Loucy (cell line): ENCODE results near the gene LRRN2.

ENCODE experiments used
- H2AFZ ChIP-seq: fragments of 200-600 bp; sonication (generic); 2 replicates; pipeline ENCODE4 v1.6.0; 2016; ENCODE audit warnings: antibody characterized with exemption, mild to moderate bottlenecking, low read length, moderate library complexity
- H3F3A ChIP-seq: fragments of 200-600 bp; 2 replicates; pipeline ENCODE4 v1.6.0; 2016; ENCODE audit warnings: antibody characterized with exemption, low read depth, mild to moderate bottlenecking
- H3K27me3 ChIP-seq: fragments of 200-600 bp; sonication (generic); 2 replicates; pipeline ENCODE4 v1.6.1; 2014; ENCODE audit warnings: low read length, mild to moderate bottlenecking; ENCODE audit not compliant: insufficient read depth, poor library complexity, severe bottlenecking
- H3K36me3 ChIP-seq: fragments of 200-600 bp; sonication (generic); 2 replicates; pipeline ENCODE4 v1.6.1; 2016; ENCODE audit warnings: low read length; ENCODE audit not compliant: insufficient read depth
- H3K4me1 ChIP-seq: fragments of 200-600 bp; sonication (generic); 2 replicates; pipeline ENCODE4 v1.5.1; 2014; ENCODE audit warnings: low read length, mild to moderate bottlenecking; ENCODE audit not compliant: insufficient read depth, poor library complexity, severe bottlenecking
- H3K4me2 ChIP-seq: fragments of 200-600 bp; sonication (generic); 2 replicates; pipeline ENCODE4 v1.6.0; 2014; ENCODE audit warnings: antibody characterized with exemption, low read length, low read depth, mild to moderate bottlenecking; ENCODE audit not compliant: poor library complexity, severe bottlenecking
- H3K4me3 ChIP-seq: fragments of 200-600 bp; sonication (generic); 2 replicates; pipeline ENCODE4 v1.5.1; 2014; ENCODE audit warnings: low read length, mild to moderate bottlenecking, mixed read lengths; ENCODE audit not compliant: poor library complexity, severe bottlenecking
- H3K79me2 ChIP-seq: fragments of 200-600 bp; sonication (generic); 2 replicates; pipeline ENCODE4 v1.6.1; 2014; ENCODE audit warnings: low read length; ENCODE audit not compliant: insufficient read depth
- H3K9ac ChIP-seq: fragments of 200-600 bp; sonication (generic); 2 replicates; pipeline ENCODE4 v1.6.0; 2014; ENCODE audit warnings: mild to moderate bottlenecking, low read depth, low read length, moderate library complexity; ENCODE audit not compliant: poor library complexity, severe bottlenecking
- H3K9me2 ChIP-seq: fragments of 200-600 bp; sonication (generic); replicated peaks from 2 replicates; pipeline ENCODE4 v1.6.1; 2016; ENCODE audit warnings: low read depth, low read length, mixed read lengths
- H3K9me3 ChIP-seq: fragments of 200-600 bp; sonication (generic); 2 replicates; pipeline ENCODE4 v1.6.1; 2014; ENCODE audit warnings: mild to moderate bottlenecking, antibody characterized with exemption, low read length, low read depth; ENCODE audit not compliant: insufficient read depth
- H4K20me1 ChIP-seq: fragments of 200-600 bp; sonication (generic); 2 replicates; pipeline ENCODE4 v1.6.0; 2014; ENCODE audit warnings: antibody characterized with exemption, low read length, mild to moderate bottlenecking; ENCODE audit not compliant: insufficient read depth, poor library complexity, severe bottlenecking
- CTCF ChIP-seq: fragments of 200-600 bp; sonication (generic); conservative IDR thresholded peaks from 2 replicates; pipeline ENCODE4 v1.5.1; 2014; ENCODE audit warnings: mild to moderate bottlenecking, antibody characterized with exemption, low read length
- EZH2phosphoT487 ChIP-seq: fragments of 200-600 bp; IDR thresholded peaks from 2 replicates; pipeline ENCODE4 v1.6.1; 2018; ENCODE audit warnings: antibody characterized with exemption, mild to moderate bottlenecking, moderate library complexity, borderline replicate concordance

The LRRN2 gene

DNA sequence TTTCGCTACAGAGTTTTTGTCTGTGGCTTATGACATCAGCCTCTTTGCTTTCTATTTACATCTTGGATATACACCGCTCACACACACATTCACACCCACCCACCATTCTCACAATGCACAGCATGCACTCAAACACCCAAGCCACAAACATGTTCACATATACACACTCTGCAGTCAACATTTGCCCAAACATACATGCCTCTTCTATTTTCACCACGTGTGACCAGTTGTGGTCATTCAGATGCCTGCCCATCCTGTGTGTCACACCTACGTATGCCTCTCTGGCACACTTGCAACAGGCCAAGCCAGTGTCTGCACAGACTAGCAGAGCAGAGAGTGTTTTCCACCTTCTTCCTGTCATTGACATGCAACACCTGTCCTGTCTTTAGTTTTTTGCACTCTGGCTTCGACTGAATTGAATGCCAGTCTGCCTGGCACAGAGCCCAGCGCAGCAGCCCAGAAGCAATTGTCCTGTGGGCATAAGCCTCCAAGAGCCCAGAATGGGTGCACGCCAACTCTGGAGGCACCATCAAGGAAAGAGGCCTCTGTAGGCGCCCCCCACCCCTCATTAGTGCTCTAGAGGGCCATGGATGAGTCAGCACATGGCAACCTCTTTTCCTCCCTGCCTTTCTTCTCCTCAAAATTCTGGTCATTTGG, 37.7 kb upstream of the LRRN2 start:
- H3K79me2 ChIP-seq = no peaks in the 10 kb centered on the region
- no peaks in the 10 kb centered on the region for H3K9me3 ChIP-seq
- peaks cover 4% of the 10 kb centered on the region for H3K27me3 ChIP-seq
- H2AFZ ChIP-seq = no peak overlapping the region
- H3F3A ChIP-seq = no peaks in the 10 kb centered on the region
- H4K20me1 ChIP-seq = no peaks in the 10 kb centered on the region
- TF ChIP-seq EZH2phosphoT487 (no peak), CTCF (no peak)
- H3K4me1 ChIP-seq = no peaks in the 10 kb centered on the region
- no peak overlapping the region for H3K9ac ChIP-seq
- no peak overlapping the region for H3K4me2 ChIP-seq
- H3K4me3 ChIP-seq = no peak overlapping the region
- no peaks in the 10 kb centered on the region for H3K36me3 ChIP-seq
- no peaks in the 10 kb centered on the region for H3K9me2 ChIP-seq

- Histone ChIP-seq H3K4me1 (no peaks in the 10 kb centered on the region), H3K36me3 (no peaks in the 10 kb centered on the region), H3K9me3 (no peaks in the 10 kb centered on the region), H3K9me2 (no peaks in the 10 kb centered on the region), H4K20me1 (no peaks in the 10 kb centered on the region), H2AFZ (no peak overlapping the region), H3K9ac (no peak overlapping the region), H3K79me2 (no peaks in the 10 kb centered on the region), H3F3A (no peaks in the 10 kb centered on the region), H3K4me3 (no peak overlapping the region), H3K27me3 (peaks cover 4% of the 10 kb centered on the region), H3K4me2 (no peak overlapping the region)
- no peak for TF ChIP-seq EZH2phosphoT487
- no peak for TF ChIP-seq CTCF
Observed at GRCh38 chr1:204721373-204722055, 36.0 kb upstream of the LRRN2 start.

GRCh38 chr1:204716660-204717059, 31.1 kb upstream of the LRRN2 start:
- H3K4me2 ChIP-seq = no peak overlapping the region
- no peaks in the 10 kb centered on the region for H4K20me1 ChIP-seq
- H3K4me3 ChIP-seq = no peak overlapping the region
- no peaks in the 10 kb centered on the region for H3K4me1 ChIP-seq
- no peaks in the 10 kb centered on the region for H3K36me3 ChIP-seq
- H3K9me3 ChIP-seq = no peaks in the 10 kb centered on the region
- H3K79me2 ChIP-seq = no peaks in the 10 kb centered on the region
- peaks cover 4% of the 10 kb centered on the region for H3K27me3 ChIP-seq
- no peak overlapping the region for H3K9ac ChIP-seq
- no peak for TF ChIP-seq CTCF
- TF ChIP-seq EZH2phosphoT487 = no peak
- H3K9me2 ChIP-seq = no peaks in the 10 kb centered on the region
- no peaks in the 10 kb centered on the region for H3F3A ChIP-seq
- H2AFZ ChIP-seq = no peak overlapping the region
